ENCODE results near the gene HPDL. TPM values are rescaled to one million over a fixed set of nuclear protein-coding genes. Genes with fewer than 3 reads are reported as not detected.

HPDL gene
- total RNA-seq, 1 donor = 0.36 TPM

DNA sequence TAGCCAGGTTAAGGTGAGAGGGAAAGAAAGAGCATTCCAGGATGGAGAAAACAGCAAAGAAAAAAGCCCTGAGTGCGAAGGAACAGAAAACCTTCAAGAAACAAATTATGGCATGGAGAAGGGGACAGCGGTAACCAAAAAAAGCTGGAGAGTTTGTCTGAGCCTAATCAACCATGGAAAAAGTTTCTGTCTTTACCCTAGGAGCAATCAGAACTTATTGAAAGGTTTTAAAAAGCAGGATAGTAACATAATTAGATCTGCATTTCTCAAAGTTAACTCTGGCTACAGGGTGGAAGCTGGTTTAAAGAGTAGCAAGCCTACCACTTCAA is 26.1 kb upstream of the HPDL start:
- H3K36me3 ChIP-seq (ENCODE audit: insufficient read depth, low read length) = no peaks in the 10 kb centered on the region
- no peaks in the 10 kb centered on the region for H3K27me3 ChIP-seq (ENCODE audit: insufficient read depth, low read length)
- TF ChIP-seq CTCF (IDR thresholded peaks at IDR 0.05; ENCODE audit: extremely low read depth, low read depth, low read length) = no peak
- H3K9me3 ChIP-seq (ENCODE audit: low read depth, low read length) = no peaks in the 10 kb centered on the region
- peaks cover 6% of the 10 kb centered on the region for H3K4me1 ChIP-seq (ENCODE audit: insufficient read depth, low read length)
- H2AFZ ChIP-seq (ENCODE audit: low read length) = no peak overlapping the region
- H3K79me2 ChIP-seq (ENCODE audit: insufficient read depth, low read length) = no peaks in the 10 kb centered on the region
- DNase-seq (ENCODE audit: insufficient read length, low spot score, missing footprints) = peak; percentile 68
- H3K4me3 ChIP-seq (ENCODE audit: insufficient read depth, low read length) = no peak overlapping the region
- H3K4me2 ChIP-seq (ENCODE audit: insufficient read depth, low read length) = no peak overlapping the region
- no peaks in the 10 kb centered on the region for H4K20me1 ChIP-seq (ENCODE audit: insufficient read depth, low read length)
- H3K27ac ChIP-seq (ENCODE audit: low read depth, low read length) = no peak overlapping the region

DNA sequence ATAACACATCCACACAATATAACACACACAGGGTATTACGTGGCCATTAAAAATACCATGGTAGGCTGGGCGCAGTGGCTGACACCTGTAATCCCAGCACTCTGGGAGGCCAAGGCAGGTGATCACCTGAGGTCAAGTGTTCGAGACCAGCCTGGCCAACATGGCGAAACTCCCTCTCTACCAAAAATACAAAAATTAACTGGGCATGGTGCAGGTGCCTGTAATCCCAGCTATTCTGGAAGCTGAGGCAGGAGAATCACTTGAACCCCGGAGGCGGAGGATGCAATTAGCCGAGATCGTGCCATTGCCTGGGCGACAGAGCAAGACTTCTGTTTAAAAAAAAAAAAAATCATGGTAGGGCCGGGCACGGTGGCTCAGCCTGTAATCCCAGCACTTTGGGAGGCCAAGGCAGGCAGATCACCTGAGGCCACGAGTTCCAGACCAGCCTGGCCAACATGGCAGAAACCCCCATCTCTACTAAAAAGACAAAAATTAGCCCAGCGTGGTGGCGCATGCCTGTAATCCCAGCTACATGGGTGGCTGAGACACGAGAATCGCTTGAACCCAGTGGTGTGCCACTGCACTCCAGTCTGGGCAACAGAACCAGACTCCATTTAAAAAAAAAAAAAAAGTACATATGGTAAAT is 24.1 kb upstream of the HPDL start:
- Histone ChIP-seq H3K4me1 (ENCODE audit: insufficient read depth, low read length) (peaks cover 11% of the 10 kb centered on the region), H3K27me3 (ENCODE audit: insufficient read depth, low read length) (no peaks in the 10 kb centered on the region), H4K20me1 (ENCODE audit: insufficient read depth, low read length) (no peaks in the 10 kb centered on the region), H3K79me2 (ENCODE audit: insufficient read depth, low read length) (no peaks in the 10 kb centered on the region), H3K36me3 (ENCODE audit: insufficient read depth, low read length) (no peaks in the 10 kb centered on the region), H3K27ac (ENCODE audit: low read depth, low read length) (peak overlapping the region; percentile 75), H3K4me2 (ENCODE audit: insufficient read depth, low read length) (peak overlapping the region; percentile 81), H3K4me3 (ENCODE audit: insufficient read depth, low read length) (peak overlapping the region; percentile 81), H2AFZ (ENCODE audit: low read length) (peak overlapping the region; percentile 81), H3K9me3 (ENCODE audit: low read depth, low read length) (no peaks in the 10 kb centered on the region)
- no peak for DNase-seq (ENCODE audit: insufficient read length, low spot score, missing footprints)
- TF ChIP-seq CTCF (IDR thresholded peaks at IDR 0.05; ENCODE audit: extremely low read depth, low read depth, low read length) = no peak

- Histone ChIP-seq H3K4me3 (ENCODE audit: insufficient read depth, low read length) (peak overlapping the region; percentile 81), H3K4me1 (ENCODE audit: insufficient read depth, low read length) (peaks cover 11% of the 10 kb centered on the region), H3K36me3 (ENCODE audit: insufficient read depth, low read length) (no peaks in the 10 kb centered on the region), H2AFZ (ENCODE audit: low read length) (peak overlapping the region; percentile 81), H3K27me3 (ENCODE audit: insufficient read depth, low read length) (no peaks in the 10 kb centered on the region), H3K9me3 (ENCODE audit: low read depth, low read length) (no peaks in the 10 kb centered on the region), H4K20me1 (ENCODE audit: insufficient read depth, low read length) (no peaks in the 10 kb centered on the region), H3K79me2 (ENCODE audit: insufficient read depth, low read length) (no peaks in the 10 kb centered on the region), H3K27ac (ENCODE audit: low read depth, low read length) (peak overlapping the region; percentile 75), H3K4me2 (ENCODE audit: insufficient read depth, low read length) (peak overlapping the region; percentile 81)
- TF ChIP-seq CTCF (IDR thresholded peaks at IDR 0.05; ENCODE audit: extremely low read depth, low read depth, low read length) = peak; percentile 55
- peak; percentile 98 for DNase-seq (ENCODE audit: insufficient read length, low spot score, missing footprints)
These were observed 23.0 kb upstream of the HPDL start for GRCh38 chr1:45303520-45304310.

Measured in osteoblast (primary cell).